ENCODE measurements around the gene PDCD6IP. TPM values are rescaled to one million over a fixed set of nuclear protein-coding genes. Genes with fewer than 3 reads are reported as not detected.
A peak's percentile ranks its signal among the peaks of the same experiment; 100 is the strongest.
"Not testable (repeated sequence)": the region's sequence is repeated elsewhere in the genome, so short reads cannot be mapped to it uniquely, and the experiment has no call there.

The PDCD6IP gene
- polyA plus RNA-seq, 3 donors = 154 to 176 (median 157) TPM

DNA sequence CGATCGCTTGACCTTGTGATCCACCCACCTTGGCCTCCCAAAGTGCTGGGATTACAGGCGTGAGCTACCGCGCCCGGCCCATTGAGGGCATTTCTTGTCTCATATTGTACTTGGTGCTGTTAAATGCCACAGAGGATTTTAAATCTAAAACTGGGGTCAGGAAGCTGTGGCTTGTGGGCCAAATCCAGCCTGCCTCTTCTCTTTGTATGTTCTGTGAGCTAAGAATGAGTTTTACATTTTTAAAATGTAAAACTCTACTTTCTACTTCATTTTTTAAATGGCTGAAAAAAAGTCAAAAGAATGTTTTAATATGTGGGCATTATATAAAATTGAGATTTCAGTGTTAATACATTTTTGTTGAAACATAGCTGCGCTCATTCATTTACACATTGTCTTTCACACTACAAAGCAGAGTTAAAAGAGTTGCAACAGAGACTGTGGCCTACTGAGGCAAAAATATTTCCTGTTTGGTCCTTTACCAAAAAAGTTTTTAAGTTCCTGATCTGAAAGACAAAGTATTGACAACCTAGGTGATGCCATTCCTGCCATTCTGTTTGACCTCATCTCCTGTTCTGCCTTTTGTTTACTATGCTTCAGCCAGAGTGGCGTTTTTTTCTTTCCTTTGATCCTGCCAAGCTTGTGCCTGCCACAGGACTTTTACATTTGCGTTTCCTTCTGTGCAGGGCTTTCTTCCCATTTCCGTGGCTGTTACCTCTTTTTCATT lies 50.4 kb downstream of the PDCD6IP start:
- no peak for DNase-seq (ENCODE audit: low read depth in 3 of 3, low spot score in 2 of 3)

DNA sequence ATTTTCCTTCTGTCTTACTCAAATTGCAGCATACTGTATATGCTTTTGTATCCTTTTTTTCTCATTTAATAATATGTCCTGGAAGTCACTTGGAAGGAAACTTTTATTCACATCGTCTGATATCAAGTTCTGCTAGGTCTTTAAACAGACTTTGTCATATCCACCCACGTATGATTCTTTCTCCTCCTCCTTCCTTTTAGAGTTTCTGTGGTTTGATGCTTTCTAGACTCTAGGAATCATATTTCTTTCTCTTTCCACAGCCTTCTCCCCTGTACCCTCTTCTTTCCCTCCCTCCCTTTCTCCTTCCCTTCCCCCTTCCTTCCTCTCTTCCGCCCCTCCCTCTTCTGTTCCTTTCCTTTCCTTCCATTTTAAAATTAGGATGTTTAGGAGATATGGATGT lies 52.2 kb downstream of the PDCD6IP start:
- not testable (repeated sequence) for DNase-seq (ENCODE audit: low read depth in 3 of 3, low spot score in 2 of 3)

DNA sequence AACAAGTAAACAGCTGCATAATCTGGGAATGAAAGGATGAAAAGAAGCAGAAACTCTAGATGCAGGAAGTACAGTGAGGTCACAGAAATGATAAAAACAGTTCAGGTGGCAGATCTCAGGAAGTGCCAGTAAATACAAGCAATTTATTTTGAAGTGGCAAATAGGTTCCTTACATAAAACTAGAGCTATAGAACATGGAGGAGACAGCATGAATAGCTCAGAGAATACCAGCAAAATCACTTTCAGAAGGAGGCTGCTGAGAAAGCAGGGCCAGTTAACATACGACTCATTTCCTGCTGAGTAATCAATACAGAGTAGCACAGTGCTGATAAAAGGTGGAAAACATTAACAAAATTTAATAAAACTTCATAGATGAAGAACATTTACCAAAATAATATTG lies 57.0 kb downstream of the PDCD6IP start:
- not testable (repeated sequence) for DNase-seq (ENCODE audit: low read depth in 3 of 3, low spot score in 2 of 3)

DNA sequence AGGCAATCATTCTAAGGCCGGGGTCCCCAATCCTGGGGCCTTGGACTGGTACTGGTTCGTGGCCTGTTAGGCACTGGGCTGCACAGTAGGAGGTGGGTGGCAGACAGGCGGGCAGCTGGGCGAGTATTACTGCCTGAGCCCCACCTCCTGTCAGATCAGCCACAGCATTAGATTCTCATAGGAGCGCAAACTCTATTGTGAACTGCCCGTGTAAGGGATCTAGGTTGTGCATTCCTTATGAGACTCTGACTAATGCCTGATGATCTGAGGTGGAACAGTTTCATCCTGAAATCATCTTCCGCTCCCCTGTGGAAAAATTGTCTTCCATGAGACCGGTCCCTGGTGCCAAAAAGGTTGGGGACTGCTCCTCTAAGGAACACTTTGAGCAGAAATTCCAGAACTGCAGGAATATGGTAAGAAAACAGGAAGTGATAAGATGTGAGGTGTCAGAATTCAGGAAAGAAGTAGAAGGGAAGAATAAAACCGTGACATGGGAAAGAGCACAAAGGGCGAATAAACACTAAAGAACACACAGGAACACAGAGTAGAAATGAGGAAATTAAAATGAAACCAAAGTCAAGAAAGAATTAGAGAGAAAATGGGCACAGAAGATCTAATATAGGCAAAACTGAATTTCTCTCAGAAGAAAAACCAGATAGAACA lies 57.6 kb downstream of the PDCD6IP start:
- DNase-seq (ENCODE audit: low read depth in 3 of 3, low spot score in 2 of 3) = no peak

DNA sequence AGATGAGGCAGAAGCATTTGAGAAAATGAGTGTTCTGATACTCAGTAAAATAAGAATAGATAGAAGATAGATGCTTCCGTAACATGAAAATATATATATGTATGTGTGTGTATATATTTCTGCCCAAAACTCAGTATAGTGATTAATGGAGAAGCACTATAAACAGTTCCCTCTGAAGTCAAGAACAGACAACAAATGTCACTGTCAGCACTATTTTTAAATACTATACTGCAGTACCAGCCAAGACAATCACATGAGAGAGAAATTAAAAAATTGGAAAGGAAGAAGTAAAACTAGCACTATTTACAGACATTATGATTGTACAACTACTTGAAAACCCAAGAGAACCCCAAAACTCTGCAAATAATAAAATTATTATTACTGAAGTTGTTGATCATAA lies 59.3 kb downstream of the PDCD6IP start:
- not testable (repeated sequence) for DNase-seq (ENCODE audit: low read depth in 3 of 3, low spot score in 2 of 3)

DNA sequence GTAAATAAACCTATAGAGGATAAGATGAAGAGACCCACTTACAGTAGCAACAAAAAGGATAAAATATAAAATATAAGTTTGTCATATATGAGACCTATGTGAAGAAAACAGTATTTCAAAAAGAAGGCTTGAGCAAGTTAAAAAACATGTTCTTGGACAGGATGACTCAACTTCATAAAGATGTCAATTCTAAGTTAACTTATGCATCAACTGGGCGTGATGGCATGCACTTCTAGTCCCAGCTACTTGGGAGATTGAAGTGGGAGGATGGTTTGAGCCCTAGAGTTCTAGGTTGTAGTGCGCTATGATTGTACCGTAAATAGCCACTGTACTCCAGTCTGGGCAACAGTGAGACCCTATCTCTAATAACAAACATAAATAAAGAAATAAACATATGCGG lies 59.7 kb downstream of the PDCD6IP start:
- no peak for DNase-seq (ENCODE audit: low read depth in 3 of 3, low spot score in 2 of 3)

DNA sequence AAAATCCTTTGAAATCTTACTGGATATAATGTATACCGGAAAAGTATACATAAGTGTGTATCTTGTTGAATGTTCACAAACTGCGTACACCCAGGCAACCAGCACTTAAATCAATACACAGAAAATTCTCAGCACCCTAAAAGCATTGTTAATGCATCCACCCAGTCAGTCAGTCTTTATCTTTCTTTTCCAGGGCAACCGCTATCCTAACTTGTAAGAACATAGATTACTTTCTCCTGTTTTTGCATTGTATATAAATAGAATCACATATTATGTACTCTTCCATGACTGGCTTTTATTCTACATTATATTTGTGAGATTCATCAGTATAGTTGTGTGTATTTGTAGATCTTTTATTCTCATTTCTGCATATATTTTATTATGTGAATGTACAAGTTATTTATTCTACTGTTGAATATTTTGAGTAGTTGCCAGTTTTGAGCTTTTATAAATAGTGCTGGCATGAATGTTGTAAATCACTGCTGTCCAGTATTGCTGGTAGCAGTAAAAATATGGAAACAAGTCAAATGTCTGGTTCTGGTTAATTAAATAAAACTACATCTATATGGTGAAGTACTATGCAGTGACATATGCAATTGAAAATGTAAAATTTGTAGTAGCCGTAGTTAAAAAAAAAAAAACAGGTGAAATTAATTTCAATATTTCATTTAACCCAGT lies 62.1 kb downstream of the PDCD6IP start:
- DNase-seq (ENCODE audit: low read depth in 3 of 3, low spot score in 2 of 3) = no peak

DNA sequence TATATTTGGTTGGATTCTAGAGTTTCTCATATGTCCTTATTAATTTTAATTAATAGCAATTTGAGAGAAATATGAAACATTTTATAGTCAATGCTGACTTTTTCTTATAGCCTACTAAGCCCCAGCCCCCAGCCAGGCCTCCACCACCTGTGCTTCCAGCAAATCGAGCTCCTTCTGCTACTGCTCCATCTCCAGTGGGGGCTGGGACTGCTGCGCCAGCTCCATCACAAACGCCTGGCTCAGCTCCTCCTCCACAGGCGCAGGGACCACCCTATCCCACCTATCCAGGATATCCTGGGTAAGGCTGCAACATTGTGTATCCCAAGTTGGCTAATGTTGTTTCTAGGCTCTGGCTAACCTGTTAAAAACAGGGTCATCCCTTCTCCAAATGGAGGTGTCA lies 66.7 kb downstream of the PDCD6IP start:
- DNase-seq (ENCODE audit: low read depth in 3 of 3, low spot score in 2 of 3) = no peak

DNA sequence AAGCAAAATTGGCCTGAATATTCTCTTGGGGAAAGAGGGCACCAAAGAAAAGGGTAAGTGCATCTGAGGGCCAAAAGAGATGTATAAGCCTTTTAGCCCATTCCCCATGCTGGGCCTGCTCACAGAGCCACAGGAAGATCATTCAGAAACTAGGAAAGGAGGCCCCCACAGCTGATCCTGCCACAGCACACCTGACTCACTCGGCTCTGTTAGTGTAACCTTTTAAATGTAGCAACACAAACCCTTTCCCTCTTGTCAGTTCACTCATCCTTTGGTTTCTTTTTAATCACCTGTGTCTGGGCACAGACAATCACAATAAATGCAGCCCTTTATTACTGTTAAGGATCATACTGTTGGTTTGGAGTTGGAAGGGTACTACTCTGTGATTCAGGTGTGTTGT lies 69.9 kb downstream of the PDCD6IP start:
- no peak for DNase-seq (ENCODE audit: low read depth in 3 of 3, low spot score in 2 of 3)

DNA sequence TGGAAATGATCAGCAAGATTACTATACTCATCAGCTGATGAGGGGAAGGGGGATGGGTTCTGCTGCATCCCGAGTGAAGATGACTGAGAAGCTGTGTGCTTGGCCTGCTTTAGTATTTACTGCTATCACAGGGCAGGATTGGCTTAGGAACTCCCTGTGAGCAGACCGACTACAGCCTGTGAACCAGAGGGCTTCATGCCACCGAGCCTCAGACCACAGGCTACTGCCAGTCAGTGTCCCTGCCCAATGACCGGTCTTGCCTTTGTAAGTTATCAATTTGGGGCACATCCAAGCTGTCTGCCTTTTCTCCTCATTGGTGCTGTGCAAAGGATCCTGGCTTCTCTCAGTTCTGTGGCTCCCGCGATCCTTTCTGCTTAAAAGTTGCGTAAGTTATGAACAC lies 71.5 kb downstream of the PDCD6IP start:
- DNase-seq (ENCODE audit: low read depth in 3 of 3, low spot score in 2 of 3) = no peak

DNA sequence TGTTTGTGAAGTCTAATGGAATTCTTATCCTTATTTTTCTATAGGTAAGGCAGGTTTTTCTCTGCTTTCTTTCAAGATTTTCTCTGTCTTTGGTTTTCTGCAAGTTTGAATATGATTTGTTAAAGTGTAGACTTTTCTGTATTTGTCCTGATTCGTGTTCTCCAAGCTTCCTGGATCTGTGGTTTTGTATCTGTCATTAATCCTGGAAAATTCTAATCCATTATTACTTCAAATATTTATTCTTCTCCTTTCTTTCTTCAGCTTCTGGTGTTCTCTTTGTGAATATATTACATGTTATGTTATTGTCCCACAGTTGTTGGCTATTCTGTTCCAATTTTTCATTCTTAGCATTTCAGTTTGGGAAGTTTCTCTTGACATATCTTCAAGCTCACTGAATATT lies 76.4 kb downstream of the PDCD6IP start:
- no peak for DNase-seq (ENCODE audit: low read depth in 3 of 3, low spot score in 2 of 3)

DNA sequence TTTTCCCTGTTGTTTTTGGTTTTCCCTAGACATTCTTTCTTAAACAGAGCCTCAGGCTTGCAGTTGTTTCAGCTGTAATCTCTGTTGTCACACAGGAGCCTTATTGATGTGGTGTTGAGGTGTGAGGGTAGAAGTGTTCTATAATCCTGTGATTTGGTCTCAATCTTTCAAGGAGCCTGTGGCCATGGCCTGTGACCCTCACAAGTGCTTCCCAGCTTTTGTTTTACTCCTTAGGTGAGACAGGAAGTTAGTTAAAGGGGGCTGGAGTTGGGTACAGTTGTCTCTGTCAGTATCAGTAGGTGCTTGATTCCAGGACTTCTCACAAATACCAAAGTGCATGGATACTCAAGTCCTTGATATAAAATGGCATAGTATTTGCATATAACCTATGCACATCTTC lies 77.2 kb downstream of the PDCD6IP start:
- DNase-seq (ENCODE audit: low read depth in 3 of 3, low spot score in 2 of 3) = no peak

DNA sequence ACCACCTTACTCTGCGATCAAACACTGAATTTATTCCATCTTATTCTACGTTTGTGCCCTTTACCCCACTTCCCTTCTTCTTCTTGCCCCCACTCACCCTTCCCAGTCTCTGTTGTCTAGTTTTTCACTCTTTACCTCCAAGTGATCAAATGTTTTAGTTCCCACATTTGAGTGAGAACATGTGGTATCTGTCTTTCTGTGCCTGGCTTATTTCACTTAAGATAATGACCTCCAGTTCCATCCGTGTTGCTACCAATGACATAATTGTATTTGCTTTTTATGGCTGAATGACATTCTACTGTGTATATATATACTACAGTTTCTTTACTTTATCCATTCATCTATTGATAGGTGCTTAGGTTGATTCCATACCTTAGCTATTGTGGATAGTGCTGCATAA lies 78.8 kb downstream of the PDCD6IP start:
- DNase-seq (ENCODE audit: low read depth in 3 of 3, low spot score in 2 of 3) = no peak

DNA sequence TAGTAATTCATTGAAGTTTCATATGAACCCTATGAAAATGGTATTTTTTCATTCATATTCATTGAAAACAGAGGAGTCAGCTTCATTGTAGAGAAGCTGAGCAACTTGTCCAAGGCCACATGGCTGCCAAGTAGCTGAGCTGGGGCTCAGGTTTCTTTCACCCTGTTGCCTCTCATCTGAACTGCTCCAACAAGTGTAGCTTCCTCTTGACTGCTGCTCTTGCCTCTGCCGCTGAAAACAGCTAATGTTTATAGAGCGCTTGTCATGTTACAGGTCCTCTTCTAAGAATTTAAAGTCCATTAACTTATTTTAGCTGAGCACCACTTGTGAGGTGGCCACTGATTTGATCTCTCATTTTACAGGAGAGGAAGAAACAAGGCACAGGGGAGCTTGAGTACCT lies 81.1 kb downstream of the PDCD6IP start:
- DNase-seq (ENCODE audit: low read depth in 3 of 3, low spot score in 2 of 3) = no peak

DNA sequence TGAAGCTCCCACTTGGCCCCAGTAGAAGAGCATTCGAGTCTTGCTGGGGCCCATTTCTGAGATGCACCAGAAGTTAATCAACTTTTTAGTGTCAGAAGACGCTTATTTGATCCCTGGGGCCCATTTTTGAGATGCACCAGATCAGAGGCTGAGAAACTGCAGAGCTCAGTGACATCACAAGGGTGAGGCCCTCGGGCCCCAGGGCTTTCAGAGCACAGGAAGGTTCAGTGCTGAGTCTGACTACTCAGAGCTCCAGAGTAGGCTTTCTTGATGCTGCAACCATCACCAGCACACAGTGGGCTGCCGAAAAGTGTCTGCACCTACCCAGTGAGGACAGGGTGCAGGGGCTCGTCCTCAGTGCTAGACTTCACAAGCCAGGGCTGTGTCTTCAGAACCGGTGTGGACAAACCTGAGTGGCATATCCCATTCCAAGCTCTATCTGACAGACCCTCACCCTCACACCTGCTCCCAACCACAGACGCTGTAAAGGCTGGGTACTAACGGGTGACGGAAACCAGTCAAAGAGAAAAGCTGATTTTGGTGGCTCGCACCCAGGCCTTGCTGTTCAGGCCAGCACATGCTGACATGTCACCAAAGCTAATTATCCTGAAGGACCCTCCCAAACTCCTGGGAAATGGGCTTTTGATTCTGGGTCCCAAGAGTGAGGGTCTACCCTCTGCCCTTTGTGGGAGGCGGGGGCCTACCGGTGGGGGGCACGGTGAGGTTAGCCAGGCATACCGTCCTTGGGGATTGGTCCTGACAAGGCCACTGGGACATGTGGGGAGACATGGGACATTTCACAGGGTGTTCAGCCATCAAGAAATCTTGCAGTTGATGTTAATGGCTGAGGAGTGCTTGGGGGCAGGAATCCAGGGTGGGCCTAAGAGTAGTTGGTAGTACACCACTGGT lies 83.0 kb downstream of the PDCD6IP start:
- DNase-seq (ENCODE audit: low read depth in 3 of 3, low spot score in 2 of 3) = no peak

DNA sequence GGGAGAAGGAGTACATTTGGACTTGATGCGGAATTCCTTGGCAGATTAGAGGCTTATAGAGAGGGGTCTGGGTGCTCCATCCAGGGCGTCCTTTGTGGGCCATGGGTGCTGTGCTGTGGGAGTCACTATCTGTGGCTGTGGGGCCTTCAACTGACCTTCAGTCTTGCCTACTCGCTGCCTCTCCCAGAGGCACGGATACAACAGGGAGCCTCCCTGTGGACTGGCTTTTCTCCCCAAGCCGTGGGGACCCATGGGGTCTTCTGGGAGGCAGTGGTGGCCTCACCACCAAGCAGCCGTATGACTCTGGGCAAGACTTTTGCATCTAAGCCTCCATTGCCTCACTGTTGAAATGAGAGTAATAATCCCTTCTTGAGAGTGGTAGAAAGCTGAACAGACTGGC lies 83.9 kb downstream of the PDCD6IP start:
- no peak for DNase-seq (ENCODE audit: low read depth in 3 of 3, low spot score in 2 of 3)

DNA sequence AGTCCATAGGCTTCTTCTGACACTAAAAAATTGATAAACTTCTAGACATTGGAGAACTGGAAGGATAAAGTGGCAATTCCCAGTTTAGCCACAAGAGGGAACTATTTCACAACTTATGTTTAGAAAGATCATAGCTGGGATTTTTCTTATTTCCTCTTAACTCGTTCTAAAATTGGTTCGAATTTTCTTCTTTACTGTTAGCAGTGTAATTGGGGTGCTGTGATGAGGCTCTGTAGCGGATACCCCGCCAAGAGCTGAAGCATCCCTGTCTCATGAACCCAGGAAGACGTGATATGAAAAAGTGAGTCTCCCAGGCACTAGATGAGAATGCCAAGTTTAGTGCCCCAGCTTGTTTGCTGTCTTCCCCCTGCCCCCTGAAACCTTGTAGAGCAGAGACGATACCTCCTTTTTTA lies 85.1 kb downstream of the PDCD6IP start:
- DNase-seq (ENCODE audit: low read depth in 3 of 3, low spot score in 2 of 3) = peak; percentile 30 to 43 (median 37)

DNA sequence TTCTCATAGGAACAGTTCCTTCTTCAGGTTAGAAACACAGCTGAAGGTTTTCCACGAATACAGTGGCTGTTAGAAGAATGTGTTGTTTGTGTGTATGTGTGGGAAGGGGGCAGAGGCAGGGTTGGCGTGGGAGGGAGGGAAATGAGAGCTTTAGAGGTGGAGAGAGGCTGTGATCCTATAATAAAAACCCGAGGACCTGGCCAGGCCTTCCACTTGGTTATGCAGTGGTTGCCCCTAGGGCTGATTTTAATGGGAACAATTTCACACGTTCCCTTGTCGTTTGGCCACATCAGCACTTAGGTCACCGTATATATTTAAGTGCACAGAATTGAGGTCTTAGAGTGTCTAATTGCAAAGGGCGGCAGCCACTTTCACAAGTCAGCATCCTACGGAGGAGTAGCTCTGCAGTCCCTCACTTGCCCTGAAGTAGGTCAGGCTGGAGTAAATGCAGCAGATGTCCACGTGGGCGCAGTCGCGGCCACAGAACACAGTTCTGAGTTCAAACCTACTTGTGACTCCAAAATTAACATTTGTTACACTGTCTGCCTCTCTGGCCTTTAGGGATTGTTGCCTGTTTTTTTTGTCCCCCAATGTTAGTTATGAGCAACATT lies 85.6 kb downstream of the PDCD6IP start:
- peak; percentile 14 to 19 (median 17) for DNase-seq (ENCODE audit: low read depth in 3 of 3, low spot score in 2 of 3)

DNA sequence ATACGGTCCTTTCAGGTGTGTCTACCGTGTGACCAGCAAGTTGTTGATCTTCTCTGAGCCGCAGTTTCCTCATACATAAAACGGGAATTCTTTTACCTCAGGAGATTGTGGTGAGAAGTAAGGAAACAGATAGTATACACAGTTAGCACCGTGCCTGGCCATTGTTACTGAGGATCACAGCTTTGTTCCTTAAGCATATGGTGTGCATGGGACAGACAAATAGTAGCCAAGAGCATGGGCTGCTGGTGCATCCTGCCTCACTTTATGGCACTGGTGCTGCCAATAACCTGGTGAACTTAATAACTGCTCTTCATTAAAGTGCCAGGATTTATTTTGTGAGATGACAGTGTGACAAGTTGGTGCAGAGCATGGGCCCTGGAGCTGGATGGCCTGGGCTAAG lies 86.3 kb downstream of the PDCD6IP start:
- no peak for DNase-seq (ENCODE audit: low read depth in 3 of 3, low spot score in 2 of 3)

DNA sequence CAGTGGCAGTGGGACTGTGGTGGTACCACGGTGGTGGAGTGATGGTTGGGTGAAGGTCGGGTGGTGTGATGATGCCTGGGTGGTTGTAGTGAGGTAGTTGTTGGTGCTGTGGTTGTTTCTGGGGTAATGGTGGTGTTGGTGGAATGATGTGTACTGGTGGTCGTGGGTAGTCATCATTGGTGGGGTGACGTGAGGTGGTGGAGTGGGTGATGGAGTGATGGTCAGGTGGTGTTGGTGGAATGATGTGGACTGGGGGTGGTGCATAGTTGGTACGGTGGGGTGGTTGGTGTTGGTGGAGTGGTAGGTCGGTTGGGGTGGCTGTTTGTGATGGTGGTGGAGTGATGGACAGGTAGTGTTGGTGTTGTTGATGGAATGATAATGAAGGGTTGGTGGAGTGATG lies 87.1 kb downstream of the PDCD6IP start:
- no peak for DNase-seq (ENCODE audit: low read depth in 3 of 3, low spot score in 2 of 3)

DNA sequence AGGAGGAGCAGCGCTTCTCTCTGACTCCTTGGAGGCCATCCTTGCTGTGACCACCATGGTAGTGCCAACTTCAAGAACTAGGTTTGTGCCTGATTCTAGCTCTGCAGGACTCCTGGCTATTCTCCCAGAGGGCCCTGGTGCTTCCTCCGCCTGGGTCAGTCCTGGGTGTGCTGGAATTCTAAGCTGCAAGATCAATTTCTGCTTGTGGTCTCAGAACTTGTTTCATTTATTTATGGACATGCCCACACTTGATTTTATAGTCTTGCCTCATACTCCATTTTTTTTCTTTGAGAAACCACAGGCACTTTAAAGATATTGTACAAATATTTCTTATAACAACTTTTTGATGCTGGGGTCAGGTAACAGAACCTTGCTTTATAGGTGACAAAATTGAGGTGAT lies 87.6 kb downstream of the PDCD6IP start:
- no peak for DNase-seq (ENCODE audit: low read depth in 3 of 3, low spot score in 2 of 3)
